K562 (cell line): Measurements from ENCODE around the gene CD226.

ENCODE experiments used
- BCL6 ChIP-seq: fragments of 250-450 bp; sonication (Bioruptor Pico); IDR thresholded peaks from 2 replicates; pipeline ENCODE4 v1.4.0; 2020
- STAT6 ChIP-seq: sonication (generic); formaldehyde crosslinking; IDR thresholded peaks from 2 replicates; pipeline ENCODE4 v1.8.1; 2023; ENCODE audit warnings: mild to moderate bottlenecking, missing genetic modification reagents
- TF ChIP-seq, protein P1 (sequence below): sonication (generic); formaldehyde crosslinking; IDR thresholded peaks from 2 replicates; pipeline ENCODE4 v1.8.1; 2023; ENCODE audit warnings: mild to moderate bottlenecking, missing genetic modification reagents, moderate library complexity

DNA sequence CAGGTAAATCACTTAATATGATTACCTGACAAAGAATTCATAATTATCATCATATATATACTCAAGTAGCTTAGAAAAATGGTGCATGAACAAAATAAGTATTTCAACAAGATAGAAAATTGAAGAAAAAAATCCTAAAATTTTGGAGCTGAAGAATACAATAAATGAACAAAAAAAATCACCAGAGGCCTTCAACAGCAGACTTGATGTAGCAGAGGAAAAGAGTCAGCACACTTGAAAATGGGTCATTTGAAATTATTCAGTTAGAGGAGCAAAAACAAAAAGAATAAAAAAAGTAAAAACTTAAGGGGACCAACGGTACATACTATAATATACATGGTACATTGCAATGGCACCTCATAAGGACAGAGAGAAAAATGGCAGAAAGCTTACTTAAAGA is 40.2 kb upstream of the CD226 start:
- no peak for TF ChIP-seq BCL6
- no peak for TF ChIP-seq STAT6 (CRISPR knock-in tag)
- TF ChIP-seq, protein P1, sequence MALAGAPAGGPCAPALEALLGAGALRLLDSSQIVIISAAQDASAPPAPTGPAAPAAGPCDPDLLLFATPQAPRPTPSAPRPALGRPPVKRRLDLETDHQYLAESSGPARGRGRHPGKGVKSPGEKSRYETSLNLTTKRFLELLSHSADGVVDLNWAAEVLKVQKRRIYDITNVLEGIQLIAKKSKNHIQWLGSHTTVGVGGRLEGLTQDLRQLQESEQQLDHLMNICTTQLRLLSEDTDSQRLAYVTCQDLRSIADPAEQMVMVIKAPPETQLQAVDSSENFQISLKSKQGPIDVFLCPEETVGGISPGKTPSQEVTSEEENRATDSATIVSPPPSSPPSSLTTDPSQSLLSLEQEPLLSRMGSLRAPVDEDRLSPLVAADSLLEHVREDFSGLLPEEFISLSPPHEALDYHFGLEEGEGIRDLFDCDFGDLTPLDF (CRISPR knock-in tag) = no peak
